Activated gamma-delta T cell (primary cell): ENCODE data around the gene CAP2.
"Not testable (repeated sequence)": the region's sequence is repeated elsewhere in the genome, so short reads cannot be mapped to it uniquely, and the experiment has no call there.

ENCODE experiments used
- DNase-seq: peaks from one replicate; lab custom pipeline; 2025; lab: John Stamatoyannopoulos, UW

The CAP2 gene

DNA sequence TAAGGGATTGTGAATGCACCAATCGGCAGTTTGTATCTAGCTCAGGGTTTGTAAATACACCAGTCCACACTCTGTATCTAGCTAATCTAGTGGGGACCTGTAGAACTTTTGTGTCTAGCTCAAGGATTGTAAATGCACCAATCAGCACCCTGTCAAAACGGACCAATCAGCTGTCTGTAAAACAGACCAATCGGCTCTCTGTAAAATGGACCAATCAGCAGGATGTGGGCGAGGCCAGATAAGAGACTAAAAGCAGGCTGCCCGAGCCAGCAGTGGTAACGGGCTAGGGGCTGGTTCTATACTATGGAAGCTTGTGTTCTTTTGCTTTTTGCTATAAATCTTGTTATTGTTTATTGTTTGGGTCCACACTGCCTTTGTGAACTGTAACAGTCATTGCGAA is 187.9 kb downstream of the CAP2 start:
- not testable (repeated sequence) for DNase-seq

- no peak for DNase-seq
Observed at GRCh38 chr6:17583811-17584210, 190.4 kb downstream of the CAP2 start.

DNA sequence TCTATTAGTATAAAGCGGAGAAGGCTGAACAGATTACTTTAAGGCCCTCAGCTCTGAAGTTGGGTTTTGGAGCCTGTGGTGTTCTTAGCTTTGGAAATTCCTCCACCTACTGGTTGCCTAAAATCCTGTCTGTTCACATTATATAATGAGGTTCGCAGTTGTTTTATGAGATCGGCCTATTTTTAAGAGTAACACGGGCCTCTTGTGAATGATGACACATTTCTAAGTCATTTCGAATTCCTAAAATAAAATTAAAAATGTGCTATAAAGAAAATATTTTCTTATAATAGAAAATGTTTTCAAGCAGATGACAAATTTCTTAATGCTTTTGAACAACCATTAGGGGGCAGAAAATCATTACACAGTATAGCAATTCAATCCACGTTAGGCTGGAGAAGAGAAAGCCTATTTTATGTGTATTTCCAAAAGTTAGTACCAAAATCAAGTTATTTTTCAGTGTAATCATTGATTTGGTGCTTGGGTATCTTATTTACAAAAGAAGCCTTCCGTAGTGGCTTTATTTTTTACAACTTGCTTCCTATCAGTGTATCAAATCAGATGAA is 190.9 kb downstream of the CAP2 start:
- no peak for DNase-seq

GRCh38 chr6:17585766-17586490 is 192.5 kb downstream of the CAP2 start:
- no peak for DNase-seq

DNA sequence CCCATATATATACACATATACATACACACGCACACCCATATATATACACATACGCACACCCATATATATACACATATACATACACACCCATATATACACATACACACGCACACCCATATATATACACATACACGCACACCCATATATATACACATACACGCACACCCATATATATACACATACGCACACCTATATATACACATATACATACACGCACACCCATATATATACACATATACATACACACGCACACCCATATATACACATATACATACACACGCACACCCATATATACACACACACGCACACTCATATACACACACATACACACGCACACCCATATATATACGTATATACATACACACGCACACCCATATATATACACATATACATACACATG is 193.2 kb downstream of the CAP2 start:
- DNase-seq, result not testable (repeated sequence)

DNA sequence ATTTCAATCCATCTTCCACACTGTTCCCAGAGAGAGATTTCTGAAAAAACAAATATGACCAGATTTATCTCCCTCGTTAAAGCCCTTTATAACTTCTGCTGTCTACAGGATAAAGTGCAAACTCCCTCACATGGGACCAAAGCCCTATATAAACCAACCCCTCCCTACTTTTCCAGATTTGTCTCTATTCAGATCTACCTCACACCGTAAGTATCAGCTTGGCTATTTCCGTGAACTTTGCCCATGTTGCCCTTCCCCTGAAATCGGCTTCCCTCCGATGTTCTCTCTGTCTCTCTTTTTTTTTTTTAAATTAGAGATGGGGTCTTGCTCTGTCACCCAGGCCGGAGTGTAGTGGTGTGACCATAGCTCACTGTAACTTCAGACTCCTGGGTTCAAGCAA is 194.6 kb downstream of the CAP2 start:
- DNase-seq, result no peak

GRCh38 chr6:17589406-17590096 is 196.2 kb downstream of the CAP2 start:
- DNase-seq, result no peak

GRCh38 chr6:17591287-17591686 is 197.9 kb downstream of the CAP2 start:
- no peak for DNase-seq

- DNase-seq, result no peak
Observed at GRCh38 chr6:17593246-17593645, 199.9 kb downstream of the CAP2 start.

- DNase-seq, result no peak
Observed at GRCh38 chr6:17596085-17596484, 202.7 kb downstream of the CAP2 start.

GRCh38 chr6:17599877-17600526 is 206.6 kb downstream of the CAP2 start, which contains the start of gene FAM8A1:
Gene FAM8A1, plus strand, starts transcription at chr6:17600302. Its CDS starts 108 bp downstream, at chr6:17600410.
- peak; percentile 90 for DNase-seq

DNA sequence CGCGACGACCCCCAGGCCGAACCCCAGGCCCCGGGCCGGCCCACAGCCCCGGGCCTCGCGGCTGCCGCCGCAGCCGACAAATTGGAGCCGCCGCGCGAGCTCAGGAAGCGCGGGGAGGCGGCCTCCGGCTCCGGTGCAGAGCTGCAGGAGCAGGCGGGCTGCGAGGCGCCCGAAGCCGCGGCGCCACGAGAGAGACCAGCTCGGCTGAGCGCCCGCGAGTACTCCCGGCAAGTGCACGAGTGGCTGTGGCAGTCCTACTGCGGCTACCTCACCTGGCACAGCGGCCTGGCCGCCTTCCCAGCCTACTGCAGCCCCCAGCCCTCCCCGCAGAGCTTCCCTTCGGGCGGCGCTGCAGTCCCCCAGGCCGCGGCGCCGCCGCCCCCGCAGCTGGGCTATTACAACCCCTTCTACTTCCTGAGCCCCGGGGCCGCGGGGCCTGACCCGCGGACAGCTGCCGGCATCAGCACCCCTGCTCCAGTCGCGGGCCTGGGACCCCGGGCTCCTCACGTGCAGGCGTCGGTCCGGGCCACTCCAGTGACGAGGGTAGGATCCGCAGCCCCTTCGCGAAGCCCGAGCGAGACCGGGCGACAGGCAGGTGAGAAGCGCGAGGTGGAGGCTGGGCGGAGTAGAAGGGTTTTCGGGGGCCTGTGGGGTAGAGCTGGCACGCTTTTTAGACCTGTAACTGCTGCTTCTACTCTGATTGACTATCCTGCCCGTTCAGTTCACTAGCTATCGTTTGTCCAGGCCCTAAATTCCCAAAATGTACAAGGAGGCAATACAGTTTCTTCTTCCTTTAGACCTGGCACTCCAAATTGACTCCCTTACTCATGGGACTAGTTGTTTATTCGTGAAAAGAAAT is 207.4 kb downstream of the CAP2 start:
- peak; percentile 54 for DNase-seq

- no peak for DNase-seq
Observed at GRCh38 chr6:17601386-17601703, 207.9 kb downstream of the CAP2 start.

DNA sequence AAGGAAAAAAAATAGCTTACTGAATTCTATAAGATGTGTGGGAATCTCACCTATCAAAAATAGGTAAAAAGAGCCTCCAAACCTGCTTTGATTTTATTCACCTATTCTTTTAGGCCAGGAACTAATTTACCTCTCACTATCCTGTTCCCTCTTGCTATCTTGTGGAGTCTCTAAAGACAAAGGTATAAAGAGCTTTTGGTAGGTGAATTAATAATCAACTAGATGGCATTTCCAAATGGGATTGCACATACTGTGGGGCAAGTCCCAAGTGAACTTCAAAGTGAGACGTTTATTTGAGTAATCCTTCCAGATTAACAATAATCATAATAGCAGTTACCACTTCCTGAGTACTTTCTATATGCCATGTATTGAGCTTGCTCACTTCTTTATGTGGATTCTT is 209.5 kb downstream of the CAP2 start:
- no peak for DNase-seq

DNA sequence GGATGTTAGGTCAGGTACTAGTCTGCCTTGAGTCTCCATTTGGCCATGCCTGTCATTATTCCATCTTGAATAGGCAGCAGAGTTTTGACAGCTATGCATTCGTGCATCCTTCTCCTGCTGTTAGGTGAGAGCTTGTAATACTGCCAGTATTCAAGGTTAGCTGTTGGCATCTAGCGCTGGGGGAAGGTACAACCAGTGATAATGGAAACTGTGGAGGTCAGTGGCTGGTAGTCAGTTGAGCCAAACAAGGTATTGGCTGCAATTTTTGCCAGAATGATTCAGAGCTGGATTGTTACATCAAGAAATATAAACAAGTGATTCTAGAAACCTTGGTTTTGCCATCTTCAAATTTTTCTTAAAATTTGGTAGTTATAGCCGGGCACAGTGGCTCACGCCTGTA is 213.2 kb downstream of the CAP2 start:
- no peak for DNase-seq
